ENCODE results near the gene NDC80. TPM values are rescaled to one million over a fixed set of nuclear protein-coding genes. Genes with fewer than 3 reads are reported as not detected.
A peak's percentile ranks its signal among the peaks of the same experiment; 100 is the strongest.

NDC80 gene
- total and polyA plus RNA-seq, 9 of the 15 experiments (the other 6 are each of a cell fraction or from before 2014, with no cell fraction given), result 65.2 to 97.9 (median 83.3) TPM

DNA sequence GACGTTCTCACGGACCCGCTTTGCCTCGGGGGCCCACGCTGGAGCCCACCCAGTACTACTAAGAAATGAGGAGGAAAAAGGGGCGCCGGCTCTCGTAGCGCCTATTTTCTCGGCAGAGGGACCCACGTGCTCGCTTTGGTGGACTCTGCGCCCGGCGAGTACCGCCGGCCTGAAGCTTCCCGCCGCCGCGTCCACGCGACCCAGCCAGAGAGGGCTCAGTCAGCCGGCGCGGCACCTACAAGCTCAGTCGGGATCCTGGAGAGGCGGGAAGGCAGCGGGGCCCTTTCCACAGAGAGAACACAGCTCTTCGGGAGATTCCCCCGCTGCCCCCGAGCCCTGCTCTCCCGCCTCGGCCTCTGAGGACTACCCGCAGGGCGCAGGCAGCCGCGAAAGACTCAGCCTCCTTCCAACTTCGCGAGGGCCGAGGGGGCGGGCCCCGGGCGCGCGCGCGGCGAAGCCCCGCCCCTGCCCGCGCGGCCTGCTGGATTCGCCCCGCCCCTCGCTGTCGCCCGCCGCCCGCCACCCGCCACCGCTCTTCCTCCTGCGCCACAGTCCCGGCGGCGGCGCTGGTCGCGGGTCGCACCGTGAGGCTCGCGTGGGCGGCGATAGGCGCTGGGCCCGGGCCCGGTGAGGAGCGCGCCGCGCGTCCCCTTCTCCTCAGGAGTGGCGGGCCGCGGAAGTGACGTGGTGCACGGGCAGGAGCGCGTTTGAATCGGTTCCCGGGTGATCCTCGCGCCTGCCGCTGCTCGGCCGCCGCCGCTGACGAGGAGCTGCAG is 84.0 kb downstream of the NDC80 start, which contains the start of gene SMCHD1 (continued):
- no peak for TF ChIP-seq SIX5 (IDR thresholded peaks at IDR 0.05; ENCODE audit: borderline replicate concordance in 1 of 2, insufficient read depth in 1 of 2, low read depth in 1 of 2, low read length in 2 of 2)
- TF ChIP-seq ZNF766 (CRISPR knock-in tag; conservative IDR thresholded peaks at IDR 0.05), result no peak; the same call in 1 of the 2 replicates
- TF ChIP-seq, protein P1, sequence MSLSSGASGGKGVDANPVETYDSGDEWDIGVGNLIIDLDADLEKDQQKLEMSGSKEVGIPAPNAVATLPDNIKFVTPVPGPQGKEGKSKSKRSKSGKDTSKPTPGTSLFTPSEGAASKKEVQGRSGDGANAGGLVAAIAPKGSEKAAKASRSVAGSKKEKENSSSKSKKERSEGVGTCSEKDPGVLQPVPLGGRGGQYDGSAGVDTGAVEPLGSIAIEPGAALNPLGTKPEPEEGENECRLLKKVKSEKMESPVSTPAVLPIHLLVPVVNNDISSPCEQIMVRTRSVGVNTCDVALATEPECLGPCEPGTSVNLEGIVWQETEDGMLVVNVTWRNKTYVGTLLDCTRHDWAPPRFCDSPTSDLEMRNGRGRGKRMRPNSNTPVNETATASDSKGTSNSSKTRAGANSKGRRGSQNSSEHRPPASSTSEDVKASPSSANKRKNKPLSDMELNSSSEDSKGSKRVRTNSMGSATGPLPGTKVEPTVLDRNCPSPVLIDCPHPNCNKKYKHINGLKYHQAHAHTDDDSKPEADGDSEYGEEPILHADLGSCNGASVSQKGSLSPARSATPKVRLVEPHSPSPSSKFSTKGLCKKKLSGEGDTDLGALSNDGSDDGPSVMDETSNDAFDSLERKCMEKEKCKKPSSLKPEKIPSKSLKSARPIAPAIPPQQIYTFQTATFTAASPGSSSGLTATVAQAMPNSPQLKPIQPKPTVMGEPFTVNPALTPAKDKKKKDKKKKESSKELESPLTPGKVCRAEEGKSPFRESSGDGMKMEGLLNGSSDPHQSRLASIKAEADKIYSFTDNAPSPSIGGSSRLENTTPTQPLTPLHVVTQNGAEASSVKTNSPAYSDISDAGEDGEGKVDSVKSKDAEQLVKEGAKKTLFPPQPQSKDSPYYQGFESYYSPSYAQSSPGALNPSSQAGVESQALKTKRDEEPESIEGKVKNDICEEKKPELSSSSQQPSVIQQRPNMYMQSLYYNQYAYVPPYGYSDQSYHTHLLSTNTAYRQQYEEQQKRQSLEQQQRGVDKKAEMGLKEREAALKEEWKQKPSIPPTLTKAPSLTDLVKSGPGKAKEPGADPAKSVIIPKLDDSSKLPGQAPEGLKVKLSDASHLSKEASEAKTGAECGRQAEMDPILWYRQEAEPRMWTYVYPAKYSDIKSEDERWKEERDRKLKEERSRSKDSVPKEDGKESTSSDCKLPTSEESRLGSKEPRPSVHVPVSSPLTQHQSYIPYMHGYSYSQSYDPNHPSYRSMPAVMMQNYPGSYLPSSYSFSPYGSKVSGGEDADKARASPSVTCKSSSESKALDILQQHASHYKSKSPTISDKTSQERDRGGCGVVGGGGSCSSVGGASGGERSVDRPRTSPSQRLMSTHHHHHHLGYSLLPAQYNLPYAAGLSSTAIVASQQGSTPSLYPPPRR (CRISPR knock-in tag; IDR thresholded peaks at IDR 0.05; ENCODE audit: borderline replicate concordance), result peak; percentile 65; the same call in 1 of the 2 replicates
- TF ChIP-seq BHLHE40 (IDR thresholded peaks at IDR 0.05; ENCODE audit: low read length), result peak; percentile 78
- no peak for TF ChIP-seq ZNF140 (CRISPR knock-in tag; IDR thresholded peaks at IDR 0.05)
- peak; percentile 74; the same call in 1 of the 2 replicates for TF ChIP-seq NCOA1 (IDR thresholded peaks at IDR 0.05; ENCODE audit: low read depth)
- TF ChIP-seq, protein P2, sequence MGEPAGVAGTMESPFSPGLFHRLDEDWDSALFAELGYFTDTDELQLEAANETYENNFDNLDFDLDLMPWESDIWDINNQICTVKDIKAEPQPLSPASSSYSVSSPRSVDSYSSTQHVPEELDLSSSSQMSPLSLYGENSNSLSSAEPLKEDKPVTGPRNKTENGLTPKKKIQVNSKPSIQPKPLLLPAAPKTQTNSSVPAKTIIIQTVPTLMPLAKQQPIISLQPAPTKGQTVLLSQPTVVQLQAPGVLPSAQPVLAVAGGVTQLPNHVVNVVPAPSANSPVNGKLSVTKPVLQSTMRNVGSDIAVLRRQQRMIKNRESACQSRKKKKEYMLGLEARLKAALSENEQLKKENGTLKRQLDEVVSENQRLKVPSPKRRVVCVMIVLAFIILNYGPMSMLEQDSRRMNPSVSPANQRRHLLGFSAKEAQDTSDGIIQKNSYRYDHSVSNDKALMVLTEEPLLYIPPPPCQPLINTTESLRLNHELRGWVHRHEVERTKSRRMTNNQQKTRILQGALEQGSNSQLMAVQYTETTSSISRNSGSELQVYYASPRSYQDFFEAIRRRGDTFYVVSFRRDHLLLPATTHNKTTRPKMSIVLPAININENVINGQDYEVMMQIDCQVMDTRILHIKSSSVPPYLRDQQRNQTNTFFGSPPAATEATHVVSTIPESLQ (CRISPR knock-in tag; IDR thresholded peaks at IDR 0.05), result no peak
- peak; percentile 53 for TF ChIP-seq U2AF1 (optimal IDR thresholded peaks at IDR 0.05; ENCODE audit: low read depth, low read length)
- TF ChIP-seq, protein P3, sequence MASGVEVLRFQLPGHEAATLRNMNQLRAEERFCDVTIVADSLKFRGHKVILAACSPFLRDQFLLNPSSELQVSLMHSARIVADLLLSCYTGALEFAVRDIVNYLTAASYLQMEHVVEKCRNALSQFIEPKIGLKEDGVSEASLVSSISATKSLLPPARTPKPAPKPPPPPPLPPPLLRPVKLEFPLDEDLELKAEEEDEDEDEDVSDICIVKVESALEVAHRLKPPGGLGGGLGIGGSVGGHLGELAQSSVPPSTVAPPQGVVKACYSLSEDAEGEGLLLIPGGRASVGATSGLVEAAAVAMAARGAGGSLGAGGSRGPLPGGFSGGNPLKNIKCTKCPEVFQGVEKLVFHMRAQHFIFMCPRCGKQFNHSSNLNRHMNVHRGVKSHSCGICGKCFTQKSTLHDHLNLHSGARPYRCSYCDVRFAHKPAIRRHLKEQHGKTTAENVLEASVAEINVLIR (CRISPR knock-in tag; IDR thresholded peaks at IDR 0.05), result peak; percentile 82
- TF ChIP-seq BDP1 (IDR thresholded peaks at IDR 0.05; ENCODE audit: insufficient read depth, insufficient read length), result no peak
- TF ChIP-seq LARP7 (IDR thresholded peaks at IDR 0.05), result no peak
- peak; percentile 95 for TF ChIP-seq POLR2AphosphoS5 (IDR thresholded peaks at IDR 0.05; ENCODE audit: control insufficient read depth, insufficient read depth, low read depth, low read length)
- peak; percentile 66 for TF ChIP-seq GTF2F1 (IDR thresholded peaks at IDR 0.05; ENCODE audit: low read depth, low read length)
- TF ChIP-seq DPF2 (IDR thresholded peaks at IDR 0.05), result no peak
- TF ChIP-seq ARID2 (IDR thresholded peaks at IDR 0.05), result no peak
- TF ChIP-seq POLR2H (tag; IDR thresholded peaks at IDR 0.05; ENCODE audit: low read depth), result peak; percentile 92
- TF ChIP-seq EGR1 (conservative IDR thresholded peaks at IDR 0.05), result peak; percentile 65
- TF ChIP-seq ZNF696 (CRISPR knock-in tag; conservative IDR thresholded peaks at IDR 0.05), result no peak
- TF ChIP-seq, protein P4, sequence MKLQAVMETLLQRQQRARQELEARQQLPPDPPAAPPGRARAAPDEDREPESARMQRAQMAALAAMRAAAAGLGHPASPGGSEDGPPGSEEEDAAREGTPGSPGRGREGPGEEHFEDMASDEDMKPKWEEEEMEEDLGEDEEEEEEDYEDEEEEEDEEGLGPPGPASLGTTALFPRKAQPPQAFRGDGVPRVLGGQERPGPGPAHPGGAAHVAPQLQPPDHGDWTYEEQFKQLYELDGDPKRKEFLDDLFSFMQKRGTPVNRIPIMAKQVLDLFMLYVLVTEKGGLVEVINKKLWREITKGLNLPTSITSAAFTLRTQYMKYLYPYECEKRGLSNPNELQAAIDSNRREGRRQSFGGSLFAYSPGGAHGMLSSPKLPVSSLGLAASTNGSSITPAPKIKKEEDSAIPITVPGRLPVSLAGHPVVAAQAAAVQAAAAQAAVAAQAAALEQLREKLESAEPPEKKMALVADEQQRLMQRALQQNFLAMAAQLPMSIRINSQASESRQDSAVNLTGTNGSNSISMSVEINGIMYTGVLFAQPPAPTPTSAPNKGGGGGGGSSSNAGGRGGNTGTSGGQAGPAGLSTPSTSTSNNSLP (IDR thresholded peaks at IDR 0.05; ENCODE audit: borderline replicate concordance, low read depth, low read length), result no peak

Measured in K562 (cell line).